ENCODE measurements around the gene ASPHD2.

ASPHD2 gene

DNA sequence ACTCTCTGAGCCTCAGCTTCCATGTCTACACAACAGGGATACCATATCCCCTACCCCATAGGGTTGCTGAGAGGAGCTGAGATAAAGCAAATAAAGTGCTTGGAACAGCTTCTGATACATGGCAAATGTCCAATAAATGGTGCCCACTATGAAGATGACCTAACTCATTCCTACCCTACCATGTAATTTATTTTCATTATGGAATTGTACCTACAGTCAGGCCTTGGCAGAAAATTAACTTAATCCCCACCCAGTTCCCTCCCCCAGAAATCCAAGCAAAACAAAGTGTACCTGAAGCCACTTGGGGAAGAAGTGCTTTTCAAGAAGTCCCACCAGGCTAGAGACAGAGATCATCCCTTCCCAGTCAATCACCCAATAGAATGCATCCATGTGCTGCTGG lies 65.4 kb downstream of the ASPHD2 start:
- H2BK15ac ChIP-seq (replicated peaks; ENCODE audit: low read depth): no peak overlapping the region
- no peak overlapping the region for H4K8ac ChIP-seq (ENCODE audit: low read depth, low read length)
- H2BK5ac ChIP-seq (ENCODE audit: low read length): no peak overlapping the region
- no peak overlapping the region for H3K4me2 ChIP-seq (ENCODE audit: low read length)
- no peak overlapping the region for H3K4ac ChIP-seq (ENCODE audit: low read depth, low read length)
- H3K27ac ChIP-seq (ENCODE audit: low read depth, low read length): no peak overlapping the region
- no peaks in the 10 kb centered on the region for H3K4me1 ChIP-seq (ENCODE audit: control insufficient read depth, low read depth, low read length)
- no peak overlapping the region for H4K5ac ChIP-seq (ENCODE audit: low read length)
- H3K56ac ChIP-seq (ENCODE audit: low read length): no peak overlapping the region
- H2AK5ac ChIP-seq (ENCODE audit: low read length): no peak overlapping the region
- no peaks in the 10 kb centered on the region for H3K79me1 ChIP-seq (ENCODE audit: low read length)
- H3K4me3 ChIP-seq (ENCODE audit: low read length): no peak overlapping the region
- no peaks in the 10 kb centered on the region for H3K79me2 ChIP-seq (ENCODE audit: control insufficient read depth, insufficient read depth, low read length)
- no peak overlapping the region for H3K23ac ChIP-seq (ENCODE audit: low read length)
- no peak for DNase-seq
- H3K18ac ChIP-seq (ENCODE audit: low read length): no peak overlapping the region
- peaks cover 49% of the 10 kb centered on the region for H3K36me3 ChIP-seq (ENCODE audit: control insufficient read depth, insufficient read depth, low read length)
- H3K27me3 ChIP-seq (ENCODE audit: insufficient read depth, low read length, poor library complexity): no peaks in the 10 kb centered on the region
- no peak overlapping the region for H2BK120ac ChIP-seq (ENCODE audit: low read depth, low read length)
- no peak overlapping the region for H3K9ac ChIP-seq (ENCODE audit: low read length)

Small RNAs within 50 kb of the gene (small RNA-seq; reads per million reads assigned to genes)
- 0.54 reads per million for gene RNA5SP495 (ENCODE audit: insufficient read depth)
